Measurements from ENCODE around the gene SMAD6. TPM values are rescaled to one million over a fixed set of nuclear protein-coding genes. Genes with fewer than 3 reads are reported as not detected.
A peak's percentile ranks its signal among the peaks of the same experiment; 100 is the strongest.

Gene SMAD6
- total RNA-seq, 2 donors from 2014 or later: 14.8 to 51.2 TPM

DNA sequence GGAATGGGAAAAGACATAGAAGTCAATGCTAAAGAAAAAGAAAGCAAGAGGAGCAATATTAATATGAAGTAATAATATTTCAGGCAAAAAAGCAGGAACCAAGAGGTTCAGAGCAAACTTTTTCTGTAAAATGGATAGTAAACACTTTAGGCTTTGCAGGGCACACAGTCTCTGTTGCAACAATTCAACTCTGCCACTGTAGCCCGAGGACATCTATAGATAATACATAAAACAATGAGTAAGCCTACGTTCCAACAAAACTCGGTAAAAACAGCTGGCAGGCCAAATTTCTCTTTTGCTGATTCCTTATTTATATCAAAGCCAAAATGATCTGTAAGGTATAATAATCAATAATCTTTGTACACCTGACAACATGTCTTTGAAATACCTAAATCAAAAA lies 56.8 kb downstream of the SMAD6 start:
- peaks cover 14% of the 10 kb centered on the region for H3K4me1 ChIP-seq (replicated peaks)
- intact Hi-C loops (cut with DNase I): no loop called here

DNA sequence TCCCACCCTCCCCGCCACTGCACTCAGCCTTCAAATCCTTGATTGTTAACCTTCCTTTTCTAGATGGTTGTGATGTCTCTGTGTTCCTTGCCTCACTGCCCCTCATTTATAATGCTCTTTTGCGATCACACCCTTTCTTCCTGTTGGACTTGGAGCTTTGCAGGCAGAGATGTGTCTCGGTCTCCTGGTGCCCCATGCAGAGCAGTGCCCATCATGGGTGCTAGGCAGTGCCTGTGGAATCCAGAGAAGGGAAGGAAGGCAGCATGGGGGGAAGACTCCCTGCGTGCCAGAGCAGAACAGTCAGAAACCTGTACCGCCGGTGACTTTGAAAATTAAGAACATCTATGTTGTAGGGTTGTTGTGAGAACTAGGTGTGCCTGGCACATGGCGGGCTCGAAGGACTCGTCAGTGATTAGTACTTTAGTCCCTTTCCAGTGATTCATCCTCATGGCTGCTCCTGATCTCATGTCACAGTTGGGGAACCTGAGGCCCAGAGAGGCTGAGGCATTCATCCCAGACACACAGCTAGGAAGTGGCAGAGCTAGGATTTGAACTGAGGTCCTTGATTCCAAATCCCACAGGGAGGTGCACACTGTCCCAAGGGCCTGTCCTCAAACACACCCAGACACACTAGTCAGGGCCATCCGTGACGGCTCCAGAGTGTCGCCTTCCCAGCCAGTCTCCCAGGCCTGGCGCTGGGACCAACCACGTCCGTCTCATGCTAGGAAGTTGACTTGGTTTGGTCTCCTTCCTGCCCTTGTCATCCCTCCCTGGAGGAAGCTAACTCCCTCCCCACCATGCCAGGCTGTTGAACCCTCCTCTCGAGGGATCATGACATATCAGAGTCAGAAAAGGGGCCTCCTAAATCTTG lies 58.3 kb downstream of the SMAD6 start:
- 84% methylated on average over 16 of the region's 16 CpGs for WGBS
- Histone ChIP-seq H3K4me3 (no peak overlapping the region), H3K36me3 (no peaks in the 10 kb centered on the region), H3K4me1 (replicated peaks) (peaks cover 23% of the 10 kb centered on the region), H3K9me3 (no peaks in the 10 kb centered on the region), H3K27me3 (replicated peaks; ENCODE audit: insufficient read depth) (no peaks in the 10 kb centered on the region), H3K27ac (peak overlapping the region; percentile 28 to 50)
- TF ChIP-seq POLR2A (IDR thresholded peaks at IDR 0.05) (no peak), POLR2AphosphoS5 (IDR thresholded peaks at IDR 0.05) (no peak)
- TF ChIP-seq, protein P1, sequence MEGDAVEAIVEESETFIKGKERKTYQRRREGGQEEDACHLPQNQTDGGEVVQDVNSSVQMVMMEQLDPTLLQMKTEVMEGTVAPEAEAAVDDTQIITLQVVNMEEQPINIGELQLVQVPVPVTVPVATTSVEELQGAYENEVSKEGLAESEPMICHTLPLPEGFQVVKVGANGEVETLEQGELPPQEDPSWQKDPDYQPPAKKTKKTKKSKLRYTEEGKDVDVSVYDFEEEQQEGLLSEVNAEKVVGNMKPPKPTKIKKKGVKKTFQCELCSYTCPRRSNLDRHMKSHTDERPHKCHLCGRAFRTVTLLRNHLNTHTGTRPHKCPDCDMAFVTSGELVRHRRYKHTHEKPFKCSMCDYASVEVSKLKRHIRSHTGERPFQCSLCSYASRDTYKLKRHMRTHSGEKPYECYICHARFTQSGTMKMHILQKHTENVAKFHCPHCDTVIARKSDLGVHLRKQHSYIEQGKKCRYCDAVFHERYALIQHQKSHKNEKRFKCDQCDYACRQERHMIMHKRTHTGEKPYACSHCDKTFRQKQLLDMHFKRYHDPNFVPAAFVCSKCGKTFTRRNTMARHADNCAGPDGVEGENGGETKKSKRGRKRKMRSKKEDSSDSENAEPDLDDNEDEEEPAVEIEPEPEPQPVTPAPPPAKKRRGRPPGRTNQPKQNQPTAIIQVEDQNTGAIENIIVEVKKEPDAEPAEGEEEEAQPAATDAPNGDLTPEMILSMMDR (IDR thresholded peaks at IDR 0.05): no peak
- DNase-seq (ENCODE audit: low spot score): no peak
- intact Hi-C loops (cut with DNase I): no loop called here

More for the DNA sequence above, 56.8 kb downstream of the SMAD6 start:
- no peak for DNase-seq (ENCODE audit: low spot score)
- TF ChIP-seq POLR2A (IDR thresholded peaks at IDR 0.05) (no peak), POLR2AphosphoS5 (IDR thresholded peaks at IDR 0.05) (no peak)
- TF ChIP-seq, protein P1 (IDR thresholded peaks at IDR 0.05): no peak
- Histone ChIP-seq H3K27ac (no peak overlapping the region), H3K4me3 (no peak overlapping the region), H3K9me3 (no peaks in the 10 kb centered on the region), H3K36me3 (no peaks in the 10 kb centered on the region), H3K27me3 (replicated peaks; ENCODE audit: insufficient read depth) (no peaks in the 10 kb centered on the region)
- WGBS: 44% methylated on average over 3 of the region's 3 CpGs

DNA sequence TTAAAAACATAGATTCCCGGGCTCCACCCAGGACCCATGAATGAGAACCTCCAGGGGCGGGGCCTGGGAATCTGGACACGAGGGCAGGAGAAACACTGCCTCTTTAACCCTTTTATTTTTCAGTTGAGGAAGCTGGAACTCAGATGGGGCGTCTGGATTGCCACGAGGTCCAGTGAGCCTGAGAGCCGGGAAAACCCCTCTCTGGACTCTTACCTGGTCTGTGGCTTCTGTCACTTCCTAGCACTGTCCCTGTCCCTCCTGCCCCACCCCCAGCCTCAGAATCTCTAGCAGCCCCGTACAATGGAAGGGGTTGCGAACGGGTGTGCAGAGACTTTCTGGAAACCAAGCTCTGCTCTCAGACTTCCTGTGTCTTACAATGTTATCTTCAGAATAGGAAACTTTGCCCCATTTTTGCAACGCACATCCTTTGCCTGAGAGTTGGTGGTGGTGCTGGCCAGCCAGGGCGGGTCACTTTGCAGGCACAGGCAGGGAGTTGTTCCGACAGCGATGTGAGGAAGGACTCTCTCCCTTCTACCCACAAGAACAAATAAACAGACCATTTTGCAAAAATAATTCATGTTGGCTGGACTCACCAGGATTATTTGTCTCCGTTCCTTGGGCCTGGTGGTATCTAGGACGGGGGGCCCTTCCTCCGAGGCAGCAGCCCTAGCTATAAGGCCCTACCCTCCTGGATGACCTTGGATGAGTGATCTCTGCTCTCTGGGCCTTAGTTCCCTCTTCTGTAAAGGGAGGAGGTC lies 59.1 kb downstream of the SMAD6 start:
- intact Hi-C loops (cut with DNase I): no loop called here

DNA sequence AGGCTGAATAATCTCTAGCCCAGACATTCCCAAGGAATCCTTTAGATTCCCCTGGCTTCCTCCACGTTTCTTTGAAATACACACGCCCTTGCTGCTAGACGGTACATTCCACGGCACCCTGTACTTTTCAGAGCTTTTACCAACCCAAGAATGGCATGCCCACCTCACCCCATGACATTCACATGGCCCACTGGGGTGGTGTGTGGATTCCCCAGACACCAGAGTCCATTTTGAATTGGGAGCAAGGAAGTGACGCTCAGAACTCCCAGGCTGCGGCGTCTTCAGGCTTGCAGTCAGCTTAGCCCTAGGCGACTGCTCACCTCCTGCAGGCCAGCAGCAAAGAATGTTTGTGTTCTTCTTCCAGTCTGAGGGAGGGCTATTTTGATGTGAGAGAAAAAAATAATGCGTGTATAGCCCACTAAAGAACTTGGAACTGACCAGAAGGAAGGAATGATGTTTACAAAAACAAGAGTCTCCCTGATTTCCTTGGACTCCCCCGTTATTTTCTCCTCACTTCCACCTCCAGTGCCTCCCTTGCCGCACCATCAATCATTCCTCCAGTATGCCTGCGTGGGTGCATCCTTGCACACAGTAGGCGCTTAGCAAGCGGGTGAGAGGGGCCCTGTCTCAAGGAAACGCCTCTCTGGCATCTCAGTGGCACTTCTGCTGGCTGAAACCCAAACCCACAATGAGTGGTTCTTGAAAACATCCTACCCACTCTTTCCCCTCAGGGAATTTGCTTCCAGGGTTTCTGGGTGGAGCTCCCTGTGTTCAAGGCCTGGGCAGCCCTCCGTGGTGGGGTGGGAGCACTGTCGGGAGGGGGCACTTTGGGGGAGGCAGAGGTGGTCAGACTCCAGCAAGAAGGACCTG lies 59.9 kb downstream of the SMAD6 start:
- 68% methylated on average over 17 of the region's 17 CpGs for WGBS
- Histone ChIP-seq H3K9me3 (no peaks in the 10 kb centered on the region), H3K36me3 (no peaks in the 10 kb centered on the region), H3K27me3 (replicated peaks; ENCODE audit: insufficient read depth) (no peaks in the 10 kb centered on the region), H3K4me3 (no peak overlapping the region), H3K4me1 (replicated peaks) (peaks cover 36% of the 10 kb centered on the region), H3K27ac (peak overlapping the region; percentile 21 to 50)
- intact Hi-C loops (cut with DNase I): no loop called here
- no peak for DNase-seq (ENCODE audit: low spot score)
- TF ChIP-seq, protein P1 (IDR thresholded peaks at IDR 0.05): no peak
- TF ChIP-seq POLR2AphosphoS5 (IDR thresholded peaks at IDR 0.05): no peak
- no peak for TF ChIP-seq POLR2A (IDR thresholded peaks at IDR 0.05)

More for the DNA sequence above, 59.1 kb downstream of the SMAD6 start:
- Histone ChIP-seq H3K27ac (peak overlapping the region; percentile 28 to 50), H3K4me1 (replicated peaks) (peaks cover 31% of the 10 kb centered on the region), H3K27me3 (replicated peaks; ENCODE audit: insufficient read depth) (no peaks in the 10 kb centered on the region), H3K36me3 (no peaks in the 10 kb centered on the region), H3K9me3 (no peaks in the 10 kb centered on the region), H3K4me3 (no peak overlapping the region)
- no peak for TF ChIP-seq POLR2AphosphoS5 (IDR thresholded peaks at IDR 0.05)
- TF ChIP-seq, protein P1 (IDR thresholded peaks at IDR 0.05): no peak
- TF ChIP-seq POLR2A (IDR thresholded peaks at IDR 0.05): no peak
- 47% methylated on average over 16 of the region's 16 CpGs for WGBS
- no peak for DNase-seq (ENCODE audit: low spot score)

All from prostate gland (tissue), 2 donors.